NT2/D1 (cell line): ENCODE results near the gene ITGB1.
A peak's percentile ranks its signal among the peaks of the same experiment; 100 is the strongest.
"Not testable (repeated sequence)": the region's sequence is repeated elsewhere in the genome, so short reads cannot be mapped to it uniquely, and the experiment has no call there.

Source experiments
- DNase-seq: peaks from one replicate; pipeline ENCODE4 v3.0.0-alpha.2; 2011; ENCODE audit warnings: low read depth, low spot score
- H3K27me3 ChIP-seq: 2 replicates; pipeline ENCODE4 v1.6.0; 2011; ENCODE audit warnings: mild to moderate bottlenecking; ENCODE audit not compliant: insufficient read length, insufficient read depth
- H3K36me3 ChIP-seq: 2 replicates; pipeline ENCODE4 v1.6.1; 2011; ENCODE audit warnings: mild to moderate bottlenecking, low read length, mixed read lengths; ENCODE audit not compliant: insufficient read depth, insufficient read length
- H3K4me1 ChIP-seq: 2 replicates; pipeline ENCODE4 v1.5.1; 2011; ENCODE audit not compliant: insufficient read depth, insufficient read length
- H3K4me3 ChIP-seq: 2 replicates; pipeline ENCODE4 v1.5.1; 2011; ENCODE audit warnings: low read depth; ENCODE audit not compliant: insufficient read length
- H3K9ac ChIP-seq: 2 replicates; pipeline ENCODE4 v1.6.0; 2011; ENCODE audit warnings: low read depth; ENCODE audit not compliant: insufficient read length
- H3K9me3 ChIP-seq: 2 replicates; pipeline ENCODE4 v1.5.1; 2011; ENCODE audit warnings: mild to moderate bottlenecking, low read length; ENCODE audit not compliant: insufficient read depth
- SUZ12 ChIP-seq: IDR thresholded peaks from 2 replicates; pipeline ENCODE4 v1.6.1; 2011; ENCODE audit not compliant: insufficient read length, insufficient read depth; ENCODE audit errors: extremely low read depth
- YY1 ChIP-seq: IDR thresholded peaks from 2 replicates; pipeline ENCODE4 v1.6.1; 2011; ENCODE audit not compliant: insufficient read length, insufficient read depth
- ZNF274 ChIP-seq: IDR thresholded peaks from 2 replicates; pipeline ENCODE4 v1.6.1; 2011; ENCODE audit warnings: mild to moderate bottlenecking, low read depth, low read length

Gene ITGB1

GRCh38 chr10:32906595-32906994 is 51.4 kb downstream of the ITGB1 start:
- Histone ChIP-seq H3K27me3 (no peaks in the 10 kb centered on the region), H3K9me3 (no peaks in the 10 kb centered on the region), H3K4me3 (no peak overlapping the region), H3K36me3 (peaks cover 66% of the 10 kb centered on the region), H3K4me1 (no peaks in the 10 kb centered on the region), H3K9ac (no peak overlapping the region)
- TF ChIP-seq ZNF274 (no peak), YY1 (no peak), SUZ12 (no peak)
- DNase-seq, result no peak

- no peaks in the 10 kb centered on the region for H3K27me3 ChIP-seq
- no peak for DNase-seq
- H3K9me3 ChIP-seq, result no peaks in the 10 kb centered on the region
- H3K36me3 ChIP-seq, result peaks cover 57% of the 10 kb centered on the region
- no peak overlapping the region for H3K9ac ChIP-seq
- no peak overlapping the region for H3K4me3 ChIP-seq
- no peaks in the 10 kb centered on the region for H3K4me1 ChIP-seq
- TF ChIP-seq ZNF274 (no peak), YY1 (no peak), SUZ12 (no peak)
Measured at GRCh38 chr10:32905466-32905865, 52.6 kb downstream of the ITGB1 start.

- TF ChIP-seq ZNF274, result no peak
- no peak for TF ChIP-seq YY1
- no peak for TF ChIP-seq SUZ12
Measured at GRCh38 chr10:32901815-32902214, 56.2 kb downstream of the ITGB1 start.

GRCh38 chr10:32895200-32895968 is 62.6 kb downstream of the ITGB1 start:
- not testable (repeated sequence) for H3K4me1 ChIP-seq, H3K9ac ChIP-seq, H3K4me3 ChIP-seq, H3K9me3 ChIP-seq, DNase-seq, H3K27me3 ChIP-seq
- H3K36me3 ChIP-seq, result peaks cover 41% of the 10 kb centered on the region

More at GRCh38 chr10:32901815-32902214, 56.2 kb downstream of the ITGB1 start:
- Histone ChIP-seq H3K9ac (no peak overlapping the region), H3K9me3 (no peaks in the 10 kb centered on the region), H3K27me3 (no peaks in the 10 kb centered on the region), H3K4me3 (no peak overlapping the region), H3K4me1 (no peaks in the 10 kb centered on the region), H3K36me3 (peaks cover 68% of the 10 kb centered on the region)
- DNase-seq, result no peak

GRCh38 chr10:32893916-32894664 is 63.9 kb downstream of the ITGB1 start:
- H3K4me1 ChIP-seq, result no peaks in the 10 kb centered on the region
- H3K4me3 ChIP-seq, result no peak overlapping the region
- H3K9me3 ChIP-seq, result no peaks in the 10 kb centered on the region
- H3K9ac ChIP-seq, result no peak overlapping the region
- peaks cover 30% of the 10 kb centered on the region for H3K36me3 ChIP-seq
- DNase-seq, result no peak
- H3K27me3 ChIP-seq, result no peaks in the 10 kb centered on the region
- TF ChIP-seq YY1, result no peak
- no peak for TF ChIP-seq SUZ12
- TF ChIP-seq ZNF274, result no peak

GRCh38 chr10:32893434-32893833 is 64.6 kb downstream of the ITGB1 start:
- H3K27me3 ChIP-seq, result no peaks in the 10 kb centered on the region
- H3K9me3 ChIP-seq, result no peaks in the 10 kb centered on the region
- peaks cover 26% of the 10 kb centered on the region for H3K36me3 ChIP-seq
- no peaks in the 10 kb centered on the region for H3K4me1 ChIP-seq
- no peak for TF ChIP-seq SUZ12
- TF ChIP-seq YY1, result no peak
- no peak for TF ChIP-seq ZNF274
- no peak overlapping the region for H3K9ac ChIP-seq
- no peak overlapping the region for H3K4me3 ChIP-seq
- peak; percentile 30 for DNase-seq

GRCh38 chr10:32891261-32891660 is 66.8 kb downstream of the ITGB1 start:
- Histone ChIP-seq H3K36me3 (peaks cover 5% of the 10 kb centered on the region), H3K9me3 (no peaks in the 10 kb centered on the region), H3K27me3 (no peaks in the 10 kb centered on the region), H3K9ac (no peak overlapping the region), H3K4me3 (no peak overlapping the region), H3K4me1 (no peaks in the 10 kb centered on the region)
- TF ChIP-seq YY1 (no peak), ZNF274 (no peak), SUZ12 (no peak)
- DNase-seq, result no peak
